IPS-18c (cell line): ENCODE results near the gene NTN4.
"Not testable (repeated sequence)": the region's sequence is repeated elsewhere in the genome, so short reads cannot be mapped to it uniquely, and the experiment has no call there.

Experiments used
- H3K4me3 ChIP-seq: 2 replicates; pipeline ENCODE4 v1.7.0; 2013; ENCODE audit warnings: low read depth, mild to moderate bottlenecking, low read length, moderate library complexity; ENCODE audit not compliant: insufficient read depth
- H3K9me3 ChIP-seq: one replicate; pipeline ENCODE4 v1.6.1; 2013; ENCODE audit warnings: mild to moderate bottlenecking, low read length, moderate library complexity; ENCODE audit not compliant: control insufficient read depth, insufficient read depth

The NTN4 gene

DNA sequence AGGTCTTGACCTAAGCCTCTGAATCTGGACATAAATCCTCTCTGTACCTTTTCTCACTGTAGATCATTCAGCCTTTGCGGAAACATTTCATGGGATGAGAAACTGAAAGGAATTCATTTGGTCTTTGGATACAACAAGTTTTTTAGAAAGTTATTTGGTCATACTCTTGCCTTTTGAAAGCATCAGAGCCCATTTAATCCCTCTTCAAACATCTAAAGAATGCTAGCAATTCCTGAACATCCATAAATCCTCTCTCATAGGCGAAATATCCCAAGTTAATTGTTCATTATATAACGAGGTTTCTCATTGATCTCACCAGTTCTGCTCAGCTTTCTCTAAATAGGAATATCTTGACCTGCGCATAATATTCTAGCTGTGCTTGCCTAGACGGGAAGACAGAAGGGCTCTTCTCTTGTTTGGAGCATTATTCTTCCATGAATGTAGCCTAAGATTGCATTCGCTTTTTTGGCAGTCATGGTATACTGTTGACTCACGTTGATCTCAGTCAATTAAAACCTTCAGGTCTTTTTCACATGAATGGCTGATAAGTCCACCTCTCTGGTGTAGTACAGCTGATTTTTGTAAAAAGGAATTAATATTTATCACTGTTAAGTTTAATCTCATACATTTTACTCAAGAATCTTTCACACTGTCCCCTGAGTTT, 24.1 kb downstream of the NTN4 start:
- H3K9me3 ChIP-seq = no peaks in the 10 kb centered on the region
- H3K4me3 ChIP-seq = no peak overlapping the region

DNA sequence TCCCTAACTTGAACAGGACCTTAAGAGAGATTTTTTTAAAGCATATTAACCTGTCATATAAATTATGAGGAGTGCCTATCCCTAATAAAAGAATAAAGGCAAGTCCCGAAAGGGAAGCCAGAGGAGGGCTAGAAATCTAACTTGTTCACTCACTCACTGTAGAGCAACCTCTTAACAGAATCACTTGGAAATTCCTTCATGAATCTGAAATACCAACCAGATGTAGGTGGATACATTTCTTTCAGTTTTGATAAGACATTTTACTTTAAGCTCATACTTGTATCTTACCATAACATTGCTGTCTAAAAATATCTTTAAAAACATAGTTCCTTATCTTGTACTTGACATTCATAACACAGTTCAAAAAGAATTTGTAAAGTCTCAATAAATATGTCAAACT, 25.7 kb downstream of the NTN4 start:
- H3K4me3 ChIP-seq = no peak overlapping the region

DNA sequence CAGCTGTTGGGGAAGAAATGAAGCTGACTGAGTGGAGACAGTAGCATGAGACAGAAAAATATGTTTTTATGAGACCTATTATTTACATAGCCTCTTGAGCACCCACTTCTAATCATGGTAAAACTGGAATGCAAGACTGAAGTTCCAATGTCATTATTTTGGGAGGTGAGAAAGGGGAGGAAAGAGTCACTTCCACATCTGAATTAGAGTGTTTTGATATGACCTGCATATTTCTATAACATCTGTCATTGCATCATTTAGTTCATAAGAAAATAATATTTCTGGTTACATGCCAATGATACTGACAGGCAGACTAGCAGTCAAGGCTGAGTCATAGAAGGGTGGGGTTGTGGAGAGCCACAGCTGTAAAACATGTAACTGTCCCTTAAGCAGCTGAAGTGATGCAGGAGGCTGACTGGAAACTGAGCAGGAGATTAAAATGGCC, 26.7 kb downstream of the NTN4 start:
- Histone ChIP-seq H3K9me3 (no peaks in the 10 kb centered on the region), H3K4me3 (no peak overlapping the region)

More for the DNA sequence above, 25.7 kb downstream of the NTN4 start:
- no peaks in the 10 kb centered on the region for H3K9me3 ChIP-seq

DNA sequence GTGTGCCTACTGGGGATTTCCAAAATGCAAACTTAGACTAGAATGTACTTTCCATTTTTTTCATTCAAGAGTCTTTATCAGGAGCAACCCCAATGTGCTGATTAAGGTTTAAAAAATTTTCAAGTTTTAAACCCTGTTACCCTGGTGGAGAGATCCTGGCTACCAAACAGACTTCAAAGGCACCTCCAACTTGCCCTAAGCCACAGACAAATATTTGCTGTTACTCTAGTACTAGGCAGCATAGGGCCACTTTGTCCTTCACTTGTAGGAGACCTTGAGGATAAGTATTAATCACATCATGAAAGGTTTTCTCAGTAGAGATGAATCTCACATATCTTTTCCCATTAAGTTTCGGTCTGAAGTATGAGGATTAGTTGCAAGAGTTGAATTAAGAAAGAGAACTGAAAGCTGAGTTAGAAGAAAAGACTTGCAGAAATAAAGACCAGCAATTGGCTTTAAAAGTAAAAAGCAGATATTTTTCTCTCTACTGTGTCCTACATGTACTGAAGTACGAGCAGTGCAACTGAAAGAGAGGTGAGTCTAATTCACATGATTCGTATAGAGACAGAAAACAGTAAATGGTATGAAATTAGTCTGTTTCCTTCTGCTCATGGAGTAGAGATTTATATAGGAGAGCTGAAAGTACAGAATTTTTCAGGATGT, 28.3 kb downstream of the NTN4 start:
- Histone ChIP-seq H3K4me3 (no peak overlapping the region), H3K9me3 (no peaks in the 10 kb centered on the region)

DNA sequence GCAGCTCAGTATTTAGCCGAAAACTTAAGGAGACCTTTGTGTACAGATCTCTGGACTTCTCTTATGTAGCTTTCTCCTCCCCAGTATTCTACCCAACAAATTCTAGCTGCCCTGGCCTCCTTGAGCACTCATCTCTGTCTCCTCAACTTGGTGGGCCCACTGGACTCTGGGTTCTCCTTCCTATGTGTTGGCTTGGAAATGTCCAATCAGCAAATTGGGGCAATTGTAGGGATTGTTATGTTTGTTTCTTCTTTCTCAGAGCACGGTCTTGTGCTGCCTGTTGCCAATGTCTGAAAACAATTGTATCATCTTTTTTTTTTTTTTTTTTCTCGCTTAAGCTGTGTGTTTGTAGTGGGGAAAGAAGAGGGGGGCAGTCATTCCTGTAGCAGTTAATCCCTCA, 30.2 kb downstream of the NTN4 start:
- H3K9me3 ChIP-seq = no peaks in the 10 kb centered on the region
- H3K4me3 ChIP-seq = no peak overlapping the region

DNA sequence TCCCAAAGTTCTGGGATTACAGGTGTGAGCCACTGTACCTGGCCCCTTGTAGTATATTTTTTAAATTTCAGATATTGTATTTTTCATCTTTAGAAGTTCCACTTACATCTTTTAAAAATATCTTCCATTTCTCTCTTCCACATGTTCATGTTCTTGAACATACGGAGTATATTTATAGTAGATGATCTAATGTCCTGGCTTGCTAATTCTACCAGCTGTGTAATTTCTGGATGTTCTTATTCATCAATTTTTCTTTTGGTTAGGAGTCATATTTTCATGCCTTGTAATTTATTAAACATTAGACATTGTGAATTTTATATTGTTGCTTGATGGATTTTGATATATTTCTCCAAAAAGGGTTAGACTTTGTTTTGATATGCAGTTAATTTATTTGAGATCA, 30.8 kb downstream of the NTN4 start:
- H3K9me3 ChIP-seq = no peaks in the 10 kb centered on the region

DNA sequence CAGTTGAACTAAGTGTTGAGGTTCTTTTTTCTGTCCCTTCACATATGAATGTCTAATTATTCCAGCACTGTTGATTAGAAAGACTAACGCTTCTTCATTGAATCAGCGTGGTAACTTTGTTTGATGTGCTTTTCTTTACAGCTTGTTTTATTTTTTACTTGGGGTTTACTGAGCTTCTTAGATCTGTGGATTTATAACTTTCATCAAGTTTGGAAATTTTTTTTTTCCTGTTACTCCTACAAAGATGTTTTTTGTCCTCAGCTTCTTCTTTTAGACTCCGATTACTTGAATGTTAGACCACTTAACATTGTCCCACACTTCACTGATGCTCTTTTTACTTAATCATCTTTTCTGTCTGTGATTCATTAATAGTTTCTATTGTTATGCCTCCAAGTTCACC, 31.5 kb downstream of the NTN4 start:
- no peaks in the 10 kb centered on the region for H3K9me3 ChIP-seq
- no peak overlapping the region for H3K4me3 ChIP-seq

More for the DNA sequence above, 30.8 kb downstream of the NTN4 start:
- H3K4me3 ChIP-seq = no peak overlapping the region

DNA sequence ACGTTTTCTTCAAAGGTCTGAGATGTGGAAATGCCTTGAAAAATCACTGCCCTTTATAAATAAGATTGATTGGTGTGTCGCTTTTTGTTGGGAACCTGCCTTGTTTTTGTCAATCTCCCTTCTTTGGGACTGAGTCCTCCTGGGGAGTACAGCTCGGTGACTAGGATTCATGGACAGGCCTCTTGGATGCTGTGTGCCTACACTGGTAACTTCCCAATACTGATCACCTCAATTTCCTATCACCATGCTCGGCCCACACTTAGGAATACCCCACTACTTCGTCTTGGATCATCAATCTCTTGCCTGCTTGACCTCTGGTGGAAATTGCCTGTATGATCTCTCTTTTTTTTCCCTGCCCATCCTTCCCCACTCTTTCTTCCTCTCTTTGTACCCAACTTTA, 34.2 kb downstream of the NTN4 start:
- H3K9me3 ChIP-seq = no peaks in the 10 kb centered on the region
- H3K4me3 ChIP-seq = no peak overlapping the region

DNA sequence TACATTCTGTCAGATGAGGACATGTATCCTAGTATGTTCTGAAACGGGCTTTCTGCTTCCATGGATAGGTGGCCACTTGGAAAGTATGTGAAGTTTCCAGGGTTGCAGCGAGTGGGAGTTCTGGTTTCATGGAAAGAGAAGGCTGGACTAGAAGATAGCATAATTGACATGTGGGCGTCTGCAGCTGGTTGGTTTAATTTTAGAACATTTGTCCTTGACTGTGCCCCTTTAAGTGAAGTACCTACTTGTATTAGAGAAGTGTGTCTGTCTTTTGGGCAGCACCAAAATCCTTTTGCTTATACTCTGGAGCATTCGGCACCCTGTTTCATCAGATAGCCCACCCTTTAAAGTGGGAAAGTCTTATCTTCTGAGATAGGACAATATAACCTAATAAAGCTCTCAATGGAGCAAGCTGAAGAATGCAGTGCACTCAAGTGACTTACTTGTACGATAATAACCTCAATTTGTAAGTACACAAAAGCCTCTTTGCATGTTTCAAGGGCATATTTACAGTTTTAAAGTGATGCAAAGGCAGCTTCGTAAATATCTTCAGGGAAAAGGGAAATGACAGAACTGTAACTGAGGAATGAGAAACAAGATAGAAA, 35.2 kb downstream of the NTN4 start:
- no peak overlapping the region for H3K4me3 ChIP-seq
- no peaks in the 10 kb centered on the region for H3K9me3 ChIP-seq

DNA sequence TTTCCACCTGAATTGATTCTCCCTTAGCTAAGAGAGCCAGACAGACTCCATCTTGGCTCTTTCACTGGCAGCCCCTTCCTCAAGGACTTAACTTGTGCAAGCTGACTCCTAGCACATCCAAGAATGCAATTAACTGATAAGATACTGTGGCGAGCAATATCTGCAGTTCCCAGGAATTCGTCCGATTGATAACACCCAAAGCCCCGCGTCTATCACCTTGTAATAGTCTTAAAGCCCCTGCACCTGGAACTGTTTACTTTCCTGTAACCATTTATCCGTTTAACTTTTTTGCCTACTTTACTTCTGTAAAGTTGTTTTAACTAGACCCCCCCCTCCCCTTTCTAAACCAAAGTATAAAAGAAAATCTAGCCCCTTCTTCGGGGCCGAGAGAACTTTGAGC, 44.5 kb downstream of the NTN4 start:
- H3K9me3 ChIP-seq, H3K4me3 ChIP-seq: not testable (repeated sequence)

DNA sequence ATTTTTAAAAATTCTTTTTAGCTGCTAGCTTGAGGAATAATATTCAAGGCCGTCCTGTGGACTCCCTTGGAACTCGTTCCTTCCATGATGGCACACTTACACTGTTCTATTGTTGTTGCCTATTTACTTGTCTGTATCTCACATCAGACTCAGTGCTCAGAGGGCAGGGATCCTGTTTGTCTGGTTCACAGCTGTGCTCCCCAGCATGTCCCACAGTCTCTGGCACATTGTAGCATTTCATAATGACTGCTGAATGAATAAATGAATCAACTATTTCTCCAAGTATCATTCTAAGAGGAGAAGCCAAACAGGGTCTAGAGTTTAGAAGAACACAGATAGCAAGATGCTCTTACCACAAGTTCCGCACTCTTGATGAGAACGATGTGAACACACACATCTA, 48.0 kb downstream of the NTN4 start:
- H3K4me3 ChIP-seq = no peak overlapping the region

DNA sequence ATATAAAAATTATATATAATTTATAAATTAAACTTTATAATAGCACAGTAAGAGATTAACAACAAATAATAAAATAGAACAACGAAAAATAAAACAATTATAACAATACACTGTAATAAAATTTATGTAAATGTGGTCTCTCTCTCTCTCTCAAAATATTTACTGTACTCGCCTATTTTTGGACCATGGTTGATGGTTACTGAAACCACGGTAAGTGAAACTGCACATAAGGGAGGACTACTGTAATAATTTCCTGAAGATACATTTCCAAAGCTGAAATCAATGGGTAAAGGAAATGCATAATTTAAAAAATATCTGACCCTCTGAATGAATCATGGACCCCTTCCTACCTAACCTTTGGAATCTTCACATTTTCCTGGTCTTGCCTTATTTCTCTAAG, 48.9 kb downstream of the NTN4 start:
- H3K9me3 ChIP-seq = no peaks in the 10 kb centered on the region
- no peak overlapping the region for H3K4me3 ChIP-seq

More for the DNA sequence above, 48.0 kb downstream of the NTN4 start:
- no peaks in the 10 kb centered on the region for H3K9me3 ChIP-seq

DNA sequence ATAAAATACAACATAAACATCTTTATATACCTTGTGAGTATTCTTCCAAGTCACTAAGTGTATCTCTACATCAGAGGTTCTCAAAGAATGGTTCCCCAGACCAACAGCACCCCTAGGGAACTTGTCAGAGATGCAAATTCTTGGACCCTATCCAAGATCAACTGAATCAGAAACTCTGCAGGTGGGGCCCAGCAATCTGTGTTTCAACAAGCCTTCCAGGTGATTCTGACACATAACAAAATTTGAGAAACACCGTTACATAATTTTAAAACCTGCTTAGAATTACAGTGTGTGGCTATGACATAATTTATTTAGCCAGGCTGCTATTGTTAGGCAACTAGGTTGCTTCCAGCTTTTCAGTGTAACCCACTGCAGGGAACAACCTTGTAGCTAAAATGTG, 49.8 kb downstream of the NTN4 start:
- H3K9me3 ChIP-seq = no peaks in the 10 kb centered on the region
- H3K4me3 ChIP-seq = no peak overlapping the region

DNA sequence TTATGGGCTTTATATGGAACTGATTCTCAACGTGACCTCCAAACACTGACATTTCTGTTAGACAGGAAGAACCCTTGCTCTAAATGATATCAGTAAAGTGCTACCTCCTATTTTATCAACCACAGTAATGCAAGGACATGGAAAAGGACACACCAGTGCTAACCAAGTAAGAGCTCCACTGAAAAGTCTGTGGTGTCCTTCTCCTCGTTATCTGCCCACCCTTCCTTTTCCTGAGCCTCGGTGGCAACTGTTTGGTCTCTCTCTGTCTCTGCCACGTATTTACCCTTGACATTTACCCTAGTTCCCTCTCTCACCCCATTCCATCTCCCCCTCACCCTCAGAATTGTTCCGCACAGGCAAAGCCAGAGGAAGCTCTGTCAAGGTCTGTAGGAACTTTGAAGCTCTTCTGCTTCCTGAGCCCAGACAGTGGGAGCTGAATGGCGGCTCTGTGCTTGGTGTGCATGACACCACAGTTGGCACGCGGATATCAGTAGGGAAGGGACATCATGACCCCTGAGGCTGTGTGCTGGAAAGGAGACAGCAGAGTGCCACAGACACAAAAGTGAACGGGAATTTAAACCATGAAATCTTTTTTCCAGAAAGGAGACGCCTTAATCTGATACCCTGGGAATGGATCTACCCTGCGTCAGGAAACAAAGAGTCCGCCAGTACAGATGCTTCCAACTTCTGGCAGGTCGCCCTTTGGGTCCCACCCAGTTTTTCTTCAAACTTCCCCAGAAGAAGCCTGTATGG, 50.8 kb downstream of the NTN4 start:
- no peak overlapping the region for H3K4me3 ChIP-seq
- H3K9me3 ChIP-seq = no peaks in the 10 kb centered on the region

DNA sequence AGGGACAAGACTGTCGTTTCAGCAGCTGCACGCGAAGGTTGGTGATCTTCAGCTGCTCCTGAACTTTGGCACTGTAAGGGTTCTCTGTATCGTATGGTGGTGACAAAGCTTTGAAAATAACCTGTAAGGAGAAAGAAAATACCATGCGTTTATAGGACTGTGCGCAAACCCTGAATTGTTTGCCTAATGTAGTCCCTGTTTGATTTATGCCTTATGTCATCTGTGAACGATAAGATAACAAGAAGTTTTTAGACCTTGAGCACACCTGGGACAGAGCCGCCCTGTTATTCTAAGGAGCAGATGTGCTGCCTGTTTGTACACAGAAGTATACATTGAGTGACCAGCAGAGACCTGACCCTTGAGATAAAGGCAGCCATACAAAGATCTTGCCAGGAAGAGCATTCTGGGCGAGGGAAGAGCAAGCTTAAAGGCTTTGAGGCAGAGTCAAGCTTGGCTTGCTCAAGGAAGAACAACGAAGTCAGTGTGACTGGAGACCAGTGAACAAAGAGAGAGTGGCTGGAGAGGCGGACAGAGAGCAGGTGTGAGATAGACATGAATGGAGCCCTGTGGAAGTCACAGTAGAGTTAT, 52.4 kb downstream of the NTN4 start:
- Histone ChIP-seq H3K4me3 (no peak overlapping the region), H3K9me3 (no peaks in the 10 kb centered on the region)

DNA sequence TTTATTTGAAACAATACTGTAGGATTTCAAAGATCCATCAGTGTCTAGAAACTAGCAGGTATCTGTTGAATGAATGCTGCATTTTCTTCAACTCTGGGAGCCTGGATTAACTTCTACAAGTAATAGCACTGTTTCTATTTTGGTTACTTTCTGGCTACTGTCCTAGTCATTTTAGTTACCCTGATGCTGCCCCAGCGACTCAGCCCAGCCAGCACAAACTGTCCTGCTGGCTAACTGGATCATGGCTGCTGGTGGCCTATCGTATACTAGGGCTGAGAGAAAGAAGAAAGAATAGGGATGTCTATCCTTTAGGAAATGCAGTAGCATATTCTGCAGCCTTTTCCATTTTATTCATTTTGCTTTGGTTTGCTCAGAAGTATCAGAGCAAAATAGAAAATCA, 53.9 kb downstream of the NTN4 start:
- Histone ChIP-seq H3K9me3 (no peaks in the 10 kb centered on the region), H3K4me3 (no peak overlapping the region)

DNA sequence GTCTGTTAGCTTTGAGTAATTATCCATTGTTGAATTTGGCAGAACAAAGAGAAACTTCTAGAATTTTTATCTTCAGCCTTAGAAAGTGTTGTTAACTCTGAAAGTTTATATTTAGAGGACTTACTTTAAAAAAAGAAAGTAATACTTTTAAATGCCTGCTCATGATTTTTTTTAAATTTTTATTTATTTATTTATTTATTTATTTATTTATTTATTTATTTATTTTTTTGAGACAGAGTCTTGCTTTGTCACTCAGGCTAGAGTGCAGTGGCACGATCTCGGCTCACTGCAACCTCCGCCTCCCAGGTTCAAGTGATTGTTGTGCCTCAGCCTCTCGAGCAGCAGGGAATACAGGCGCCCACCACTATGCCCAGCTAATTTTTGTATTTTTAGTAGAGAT, 54.8 kb downstream of the NTN4 start:
- not testable (repeated sequence) for H3K4me3 ChIP-seq, H3K9me3 ChIP-seq
